Muscle of arm (tissue), 12 donors: ENCODE data around the gene ADAMTS20. TPM values are rescaled to one million over a fixed set of nuclear protein-coding genes. Genes with fewer than 3 reads are reported as not detected.
A peak's percentile ranks its signal among the peaks of the same experiment; 100 is the strongest.
"Not testable (repeated sequence)": the region's sequence is repeated elsewhere in the genome, so short reads cannot be mapped to it uniquely, and the experiment has no call there.

Experiments used
- DNase-seq: peaks from one replicate; pipeline ENCODE4 v3.0.0-alpha.2; 2013
- polyA plus RNA-seq, 12 donors: library from polyadenylated mRNA; unstranded; fragments of 120-200 nt; gene quantifications; one replicate each; pipeline ENCODE4 v1.2.1, GENCODE V29; 2013; ENCODE audit not compliant: insufficient read length in 12 of 12

ADAMTS20 gene
- polyA plus RNA-seq, 12 donors, result 0.05 to 0.34 (median 0.15) TPM; not detected in 2

GRCh38 chr12:43360001-43360400 lies 192.0 kb downstream of the ADAMTS20 start:
- DNase-seq, result not testable (repeated sequence)

DNA sequence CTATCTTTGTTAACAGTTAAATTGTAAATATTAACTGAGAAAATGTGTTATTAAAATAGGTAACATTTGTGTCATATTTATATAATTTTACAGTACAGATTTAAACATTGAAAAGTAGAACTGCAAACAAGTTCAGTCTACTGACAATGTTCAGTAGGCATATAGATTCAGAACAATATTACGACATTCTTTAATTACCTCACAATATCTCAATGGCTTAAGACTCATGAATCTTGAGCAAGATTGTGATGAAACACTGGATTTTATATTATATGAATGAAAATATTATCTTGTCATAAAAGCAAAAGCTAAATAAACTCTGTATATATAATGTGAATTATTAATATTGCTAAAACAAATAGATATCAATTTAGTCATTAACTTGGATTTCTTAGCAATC lies 194.9 kb downstream of the ADAMTS20 start:
- no peak for DNase-seq

DNA sequence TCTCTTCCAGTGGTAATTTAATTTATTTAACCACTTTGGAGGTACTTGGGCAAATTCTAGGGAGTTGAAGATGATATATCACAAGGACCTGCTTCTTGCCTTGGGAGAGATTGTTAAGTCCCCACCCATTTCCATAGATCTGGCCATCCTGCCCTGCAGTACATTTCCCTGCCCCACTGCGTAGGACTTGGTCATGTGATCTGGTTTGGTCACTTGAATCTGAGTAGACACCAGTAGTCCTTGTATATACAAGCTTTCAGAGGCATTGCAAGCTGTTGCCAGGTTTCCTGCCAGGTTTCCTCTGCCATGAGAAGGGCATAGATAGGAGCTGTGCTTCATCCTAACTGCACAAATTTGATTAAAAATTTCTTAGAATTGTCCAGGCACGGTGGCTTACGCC lies 200.0 kb downstream of the ADAMTS20 start:
- no peak for DNase-seq

GRCh38 chr12:43349863-43350262 lies 202.1 kb downstream of the ADAMTS20 start:
- DNase-seq, result no peak

DNA sequence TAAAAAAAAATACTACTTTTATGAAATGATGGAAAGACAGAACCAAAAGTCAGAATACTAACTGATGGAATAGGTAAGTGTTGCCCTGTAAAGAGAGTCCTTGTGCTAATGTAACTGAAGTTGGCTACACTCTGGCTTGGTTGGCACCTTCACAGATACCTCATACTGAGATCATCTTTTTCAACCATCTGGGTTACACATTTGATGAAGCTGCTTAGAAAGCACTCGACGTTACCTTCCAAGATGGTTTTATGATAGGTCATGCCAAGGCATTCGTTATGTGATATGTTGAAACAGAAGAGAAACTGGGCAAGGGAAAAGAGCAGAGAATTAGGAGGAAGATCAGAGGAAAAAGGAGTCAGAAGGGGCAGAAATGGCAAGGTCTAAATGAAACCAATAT lies 203.8 kb downstream of the ADAMTS20 start:
- DNase-seq, result no peak

GRCh38 chr12:43347026-43347425 lies 205.0 kb downstream of the ADAMTS20 start:
- DNase-seq, result no peak

DNA sequence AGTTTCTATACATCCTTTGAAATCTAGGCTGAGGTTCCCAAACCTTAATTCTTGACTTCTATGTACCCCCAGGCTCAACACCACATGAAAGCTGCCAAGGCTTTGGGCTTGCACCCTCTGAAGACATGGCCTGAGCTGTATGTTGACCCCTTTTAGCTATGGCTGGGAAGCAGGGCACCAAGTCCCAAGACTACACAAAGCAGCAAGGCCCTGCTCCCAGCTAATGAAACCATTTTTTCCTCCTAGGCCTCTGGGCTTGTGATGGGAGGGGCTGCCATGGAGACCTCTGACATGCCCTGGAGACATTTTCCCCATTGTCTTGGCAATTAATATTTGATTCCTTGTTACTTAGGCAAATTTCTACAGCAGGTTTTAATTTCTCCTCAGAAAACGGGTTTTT lies 207.0 kb downstream of the ADAMTS20 start:
- no peak for DNase-seq

- not testable (repeated sequence) for DNase-seq
Measured at GRCh38 chr12:43341785-43342313, 210.2 kb downstream of the ADAMTS20 start.

DNA sequence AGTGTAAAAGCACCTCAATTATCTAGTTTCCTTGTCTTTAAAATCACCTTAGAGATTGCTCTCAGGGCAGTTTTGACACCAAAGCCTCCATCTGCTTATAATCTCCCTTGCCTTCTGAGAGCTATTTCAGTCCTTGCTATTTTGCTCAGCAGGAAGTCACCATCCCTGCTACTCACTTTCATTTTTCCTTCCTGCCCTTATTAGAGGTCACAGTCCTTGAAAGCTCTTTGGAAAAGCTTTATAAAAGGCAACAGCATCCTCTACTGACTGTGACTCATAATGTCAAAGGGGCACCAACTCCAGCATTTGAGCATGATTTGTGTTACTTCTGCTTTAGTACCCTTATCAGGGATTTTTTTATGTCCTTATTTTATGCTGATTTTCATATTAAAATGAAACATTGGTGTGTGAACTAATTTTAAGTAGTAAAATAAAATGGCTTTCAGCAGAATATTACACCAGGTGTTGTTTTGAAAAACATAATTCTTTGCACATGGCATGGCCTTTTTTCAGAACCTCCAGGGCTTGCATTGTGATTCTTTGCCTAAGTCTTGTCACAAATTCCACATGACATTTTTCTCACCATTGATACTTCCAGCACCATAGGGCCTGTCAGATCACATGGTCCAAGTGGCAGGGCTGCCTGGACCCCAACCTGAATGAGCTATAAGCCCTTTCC lies 213.0 kb downstream of the ADAMTS20 start:
- peak; percentile 51 for DNase-seq

GRCh38 chr12:43337571-43338444 lies 214.2 kb downstream of the ADAMTS20 start:
- DNase-seq, result no peak

DNA sequence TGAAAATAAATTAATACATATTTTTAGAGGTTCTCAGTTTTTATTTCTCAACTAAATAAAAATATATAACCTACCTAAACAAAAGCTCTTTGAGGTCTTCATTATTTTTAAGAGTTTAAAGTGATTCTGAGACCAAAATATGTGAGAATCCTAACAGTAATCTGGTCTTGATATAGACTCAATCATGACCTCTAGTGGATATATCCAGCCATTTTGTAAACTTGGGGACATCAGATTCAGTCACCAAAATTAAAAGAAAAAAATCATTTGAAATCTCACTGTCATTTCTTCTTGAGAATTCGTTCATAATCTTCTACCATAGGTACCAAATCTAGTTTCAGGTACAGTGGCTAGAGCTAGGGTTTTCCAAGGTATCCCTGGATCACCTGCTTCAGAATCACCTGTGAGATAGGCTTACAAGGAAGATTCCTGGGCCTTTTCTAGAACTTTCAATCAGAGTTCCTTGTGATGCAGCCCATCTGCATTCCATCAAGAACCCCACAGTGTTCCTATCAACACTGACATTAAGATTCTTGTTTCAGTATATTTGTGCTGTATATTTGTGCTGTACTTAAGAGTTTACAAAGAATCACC lies 214.9 kb downstream of the ADAMTS20 start:
- peak; percentile 36 for DNase-seq

GRCh38 chr12:43333644-43334043 lies 218.4 kb downstream of the ADAMTS20 start:
- DNase-seq, result no peak

- DNase-seq, result no peak
Measured at GRCh38 chr12:43332977-43333640, 218.9 kb downstream of the ADAMTS20 start.

DNA sequence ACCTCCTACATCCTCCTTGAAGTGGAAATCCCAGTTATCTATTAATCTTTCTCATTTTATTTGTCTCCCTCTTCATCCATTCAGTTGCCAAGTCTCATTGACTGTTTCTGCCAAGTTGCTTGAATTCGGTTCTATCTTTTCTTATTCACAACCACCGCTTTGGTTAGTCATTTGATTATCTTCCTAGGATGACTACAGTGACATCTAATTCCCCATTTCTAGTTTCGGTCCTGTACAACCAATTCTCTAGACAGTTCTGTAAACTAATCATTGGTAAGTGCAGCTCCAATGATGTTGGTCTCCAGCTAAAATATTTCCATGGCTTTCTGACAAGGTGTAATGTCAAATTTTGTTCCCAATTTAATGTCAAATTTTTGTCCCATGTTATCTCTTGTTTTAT lies 220.1 kb downstream of the ADAMTS20 start:
- DNase-seq, result no peak

GRCh38 chr12:43329375-43329774 lies 222.6 kb downstream of the ADAMTS20 start:
- DNase-seq, result no peak

DNA sequence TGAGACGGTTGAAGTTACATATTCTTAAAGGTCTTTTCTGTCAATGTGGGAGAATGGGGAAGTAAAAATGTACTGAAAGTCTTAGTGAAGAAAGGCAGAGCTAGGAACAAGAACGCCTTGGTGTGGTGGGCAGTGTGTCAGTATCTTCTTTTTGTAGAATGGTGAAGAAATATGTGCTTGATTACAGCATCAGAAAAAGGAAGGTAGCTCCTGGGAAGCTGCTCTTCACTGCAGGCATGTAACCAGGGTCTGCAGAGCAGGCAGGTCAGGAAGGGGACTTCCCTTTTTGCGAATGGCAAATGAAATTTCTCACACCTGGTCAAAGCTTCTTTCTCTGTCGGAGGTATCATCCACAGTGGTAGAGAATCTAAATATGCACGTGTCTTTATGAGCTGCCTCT lies 226.2 kb downstream of the ADAMTS20 start:
- DNase-seq, result no peak

GRCh38 chr12:43320281-43320680 lies 231.7 kb downstream of the ADAMTS20 start:
- DNase-seq, result no peak

- DNase-seq, result no peak
Measured at GRCh38 chr12:43318021-43318420, 234.0 kb downstream of the ADAMTS20 start.

DNA sequence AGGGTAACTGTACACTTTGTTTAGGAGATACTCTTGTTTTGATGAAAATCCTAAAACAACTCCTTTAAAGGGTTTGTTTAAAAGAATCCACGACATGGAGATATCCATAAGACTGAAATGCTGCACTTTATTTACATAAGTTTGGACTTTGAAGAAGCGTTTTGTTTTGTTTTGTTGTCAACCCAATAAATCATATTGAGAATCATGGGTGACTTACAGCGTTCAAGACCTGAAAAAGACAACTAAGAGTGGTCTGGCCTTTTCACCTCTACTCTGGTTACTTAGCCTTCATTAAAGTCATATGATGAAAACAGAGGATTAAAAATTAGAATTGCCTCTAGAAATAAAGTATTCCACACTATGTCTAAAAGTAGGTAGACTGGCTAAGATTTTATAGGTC lies 234.8 kb downstream of the ADAMTS20 start:
- no peak for DNase-seq

- no peak for DNase-seq
Measured at GRCh38 chr12:43316520-43316919, 235.5 kb downstream of the ADAMTS20 start.

DNA sequence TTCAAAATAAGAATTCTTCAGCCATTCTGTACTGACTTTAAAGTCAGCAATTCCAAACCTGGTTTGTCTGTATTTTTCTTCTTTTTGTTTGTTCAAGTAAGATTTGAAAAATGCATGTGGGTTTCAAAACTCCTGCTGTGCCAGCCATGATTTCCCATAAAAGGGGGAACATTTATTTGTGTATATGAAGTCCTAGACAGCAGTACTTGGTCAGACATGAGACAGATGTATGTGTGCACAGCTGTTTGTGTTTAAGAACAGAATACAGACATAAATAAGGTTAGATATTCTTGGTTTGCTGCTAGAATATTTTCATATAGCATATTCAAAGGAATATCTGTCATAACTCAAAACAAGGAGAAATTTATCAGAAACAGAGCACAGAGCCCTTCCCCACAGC lies 236.0 kb downstream of the ADAMTS20 start:
- no peak for DNase-seq

GRCh38 chr12:43312991-43313505 lies 239.0 kb downstream of the ADAMTS20 start:
- DNase-seq, result no peak
